ENCODE data around the gene BATF2.

Gene BATF2

GRCh38 chr11:64963072-64963631 lies 33.6 kb downstream of the BATF2 start:
- no peak for DNase-seq (ENCODE audit: low spot score)

GRCh38 chr11:64960719-64961118 lies 36.1 kb downstream of the BATF2 start:
- DNase-seq (ENCODE audit: low spot score) = no peak

DNA sequence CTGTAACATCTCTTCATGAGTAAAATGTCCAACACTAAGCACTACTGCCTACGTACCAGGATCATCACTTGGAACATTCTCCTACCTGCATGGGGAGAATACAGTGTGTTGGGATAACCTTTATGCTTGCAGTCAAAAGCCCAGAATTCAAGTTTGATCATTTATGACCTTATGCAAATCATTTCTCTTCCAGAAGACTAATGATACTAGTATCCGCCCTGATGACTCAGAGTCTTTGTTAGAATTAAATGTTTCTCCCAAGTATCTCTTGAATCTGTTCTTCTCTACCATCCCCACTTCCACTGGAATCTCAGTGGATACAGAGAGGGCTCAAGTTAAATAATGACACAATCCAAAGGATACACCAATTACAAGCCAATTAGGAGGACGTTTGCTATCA lies 37.3 kb downstream of the BATF2 start:
- DNase-seq (ENCODE audit: low spot score) = no peak

DNA sequence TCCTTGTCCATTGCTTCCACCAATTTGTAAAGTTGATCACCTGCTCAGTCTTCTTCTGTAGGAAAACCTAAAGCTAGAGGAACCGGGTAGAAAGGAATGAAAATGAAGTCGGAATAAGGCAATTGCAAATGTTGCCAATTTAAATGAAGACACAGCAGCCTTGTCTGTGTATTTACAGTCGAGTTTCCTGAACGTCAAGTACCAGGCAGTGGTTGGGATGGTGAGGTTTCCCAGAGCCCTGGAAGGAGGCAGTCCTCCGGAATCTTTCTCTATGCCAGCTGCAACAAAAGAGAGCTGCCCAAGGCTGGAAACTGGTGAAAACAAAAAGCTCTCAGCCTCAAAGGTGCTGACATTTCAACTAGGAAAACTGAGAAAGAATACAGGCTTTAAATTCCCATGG lies 42.6 kb downstream of the BATF2 start:
- no peak for DNase-seq (ENCODE audit: low spot score)

GRCh38 chr11:64951529-64951928 lies 45.2 kb downstream of the BATF2 start:
- DNase-seq (ENCODE audit: low spot score) = no peak

- no peak for DNase-seq (ENCODE audit: low spot score)
Observed at GRCh38 chr11:64947208-64947814, 49.5 kb downstream of the BATF2 start.

Data from AG08396 (cell line).